ENCODE data around the gene ACACB.

ACACB gene

GRCh38 chr12:109294286-109294796, 178.0 kb downstream of the ACACB start:
- TF ChIP-seq CTCF (IDR thresholded peaks at IDR 0.05; ENCODE audit: low read length, missing control alignments): no peak
- no peak for DNase-seq (ENCODE audit: low read depth)
- H3K4me3 ChIP-seq (replicated peaks; ENCODE audit: low read depth, low read length): no peak overlapping the region

DNA sequence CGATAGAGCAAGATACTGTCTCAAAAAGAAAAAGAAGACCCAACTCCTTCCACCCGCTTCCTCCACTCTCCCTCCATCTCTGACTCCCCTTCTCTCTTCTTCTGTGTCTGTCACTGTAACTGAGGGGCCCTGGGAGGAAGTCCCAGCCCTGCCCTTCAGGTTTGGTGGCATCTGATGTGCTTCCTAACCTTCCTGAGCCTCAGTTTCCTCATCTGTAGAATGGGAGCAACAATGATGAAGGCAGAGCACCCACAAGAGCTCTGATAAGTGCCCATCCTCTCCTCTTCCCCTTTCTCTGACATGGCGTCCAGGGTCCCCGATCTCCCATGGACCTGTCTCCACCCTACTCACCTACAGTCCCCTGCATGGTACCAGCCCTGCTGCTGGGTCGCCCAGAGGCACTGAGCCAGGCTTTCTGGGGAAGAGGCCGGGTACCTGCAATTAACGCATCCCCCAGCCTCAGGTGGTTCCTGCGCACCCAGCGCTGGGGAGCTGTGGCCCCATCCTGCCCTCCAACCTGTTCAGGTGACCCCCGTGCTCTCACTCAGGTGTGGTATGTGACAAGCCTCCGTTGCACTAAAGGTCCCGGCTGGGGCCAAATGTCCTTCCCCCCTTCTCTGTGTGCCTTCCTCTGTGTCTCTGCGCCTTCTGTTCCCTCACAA, 179.5 kb downstream of the ACACB start:
- DNase-seq (ENCODE audit: low read depth): no peak
- H3K4me3 ChIP-seq (replicated peaks; ENCODE audit: low read depth, low read length): no peak overlapping the region
- no peak for TF ChIP-seq CTCF (IDR thresholded peaks at IDR 0.05; ENCODE audit: low read length, missing control alignments)

- TF ChIP-seq CTCF (IDR thresholded peaks at IDR 0.05; ENCODE audit: low read length, missing control alignments): no peak
- DNase-seq (ENCODE audit: low read depth): no peak
- H3K4me3 ChIP-seq (replicated peaks; ENCODE audit: low read depth, low read length): no peak overlapping the region
Measured at GRCh38 chr12:109296431-109296830, 180.0 kb downstream of the ACACB start.

DNA sequence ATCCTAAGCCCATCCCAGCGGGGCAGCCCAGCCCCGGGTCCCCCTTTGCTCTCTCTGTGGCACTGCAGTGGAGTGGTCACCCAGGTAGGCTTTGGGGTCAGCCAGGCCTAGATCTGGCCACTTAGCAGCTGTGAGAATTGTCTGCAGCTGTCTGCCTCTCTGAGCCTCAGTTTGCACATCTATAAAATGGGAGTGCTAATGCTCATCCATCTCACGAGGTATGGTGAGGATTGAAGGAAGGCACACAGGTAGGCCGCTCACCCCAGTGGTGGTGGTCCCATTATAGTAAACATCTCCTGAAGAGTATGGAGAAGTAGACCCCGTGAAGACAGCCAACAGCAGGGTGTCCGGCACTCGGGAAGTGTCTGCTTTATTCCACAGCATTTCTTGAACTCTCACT, 183.5 kb downstream of the ACACB start:
- no peak for TF ChIP-seq CTCF (IDR thresholded peaks at IDR 0.05; ENCODE audit: low read length, missing control alignments)
- no peak overlapping the region for H3K4me3 ChIP-seq (replicated peaks; ENCODE audit: low read depth, low read length)
- DNase-seq (ENCODE audit: low read depth): no peak

- DNase-seq (ENCODE audit: low read depth): no peak
- no peak overlapping the region for H3K4me3 ChIP-seq (replicated peaks; ENCODE audit: low read depth, low read length)
- TF ChIP-seq CTCF (IDR thresholded peaks at IDR 0.05; ENCODE audit: low read length, missing control alignments): no peak
Measured at GRCh38 chr12:109301643-109302168, 185.3 kb downstream of the ACACB start.

- no peak for DNase-seq (ENCODE audit: low read depth)
- H3K4me3 ChIP-seq (replicated peaks; ENCODE audit: low read depth, low read length): no peak overlapping the region
- no peak for TF ChIP-seq CTCF (IDR thresholded peaks at IDR 0.05; ENCODE audit: low read length, missing control alignments)
Measured at GRCh38 chr12:109302358-109302757, 186.0 kb downstream of the ACACB start.

DNA sequence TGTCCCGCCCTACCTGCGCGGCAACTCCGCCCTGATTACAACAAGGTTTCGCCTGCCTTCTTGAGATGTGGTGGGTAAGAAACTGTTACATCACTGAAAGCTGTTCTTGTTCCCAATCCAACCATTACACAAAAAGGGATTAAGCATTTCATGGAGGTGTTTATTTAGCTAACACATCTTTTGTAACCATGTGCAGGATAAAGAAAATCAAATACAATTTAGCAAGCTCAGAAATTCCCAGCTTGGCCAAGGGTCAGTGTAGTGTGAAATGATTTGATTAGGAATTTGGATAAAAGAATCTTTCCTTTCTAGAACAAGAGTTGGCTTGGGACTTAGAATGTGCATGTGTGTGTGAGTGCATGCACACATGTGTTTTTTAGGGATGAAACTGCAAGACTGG, 186.4 kb downstream of the ACACB start:
- DNase-seq (ENCODE audit: low read depth): no peak
- no peak for TF ChIP-seq CTCF (IDR thresholded peaks at IDR 0.05; ENCODE audit: low read length, missing control alignments)
- no peak overlapping the region for H3K4me3 ChIP-seq (replicated peaks; ENCODE audit: low read depth, low read length)

All from fibroblast of pulmonary artery (primary cell).